EH (cell line): ENCODE results near the gene BRD9.
"Not testable (repeated sequence)": the region's sequence is repeated elsewhere in the genome, so short reads cannot be mapped to it uniquely, and the experiment has no call there.

Experiments used
- DNase-seq: peaks from one replicate; pipeline ENCODE4 v3.0.0-alpha.2; 2015; ENCODE audit warnings: low read depth

The BRD9 gene

GRCh38 chr5:843926-844325 lies 48.7 kb downstream of the BRD9 start:
- DNase-seq = not testable (repeated sequence)

GRCh38 chr5:843371-843770 lies 49.2 kb downstream of the BRD9 start:
- not testable (repeated sequence) for DNase-seq

GRCh38 chr5:842402-843221 lies 50.0 kb downstream of the BRD9 start:
- DNase-seq = not testable (repeated sequence)

DNA sequence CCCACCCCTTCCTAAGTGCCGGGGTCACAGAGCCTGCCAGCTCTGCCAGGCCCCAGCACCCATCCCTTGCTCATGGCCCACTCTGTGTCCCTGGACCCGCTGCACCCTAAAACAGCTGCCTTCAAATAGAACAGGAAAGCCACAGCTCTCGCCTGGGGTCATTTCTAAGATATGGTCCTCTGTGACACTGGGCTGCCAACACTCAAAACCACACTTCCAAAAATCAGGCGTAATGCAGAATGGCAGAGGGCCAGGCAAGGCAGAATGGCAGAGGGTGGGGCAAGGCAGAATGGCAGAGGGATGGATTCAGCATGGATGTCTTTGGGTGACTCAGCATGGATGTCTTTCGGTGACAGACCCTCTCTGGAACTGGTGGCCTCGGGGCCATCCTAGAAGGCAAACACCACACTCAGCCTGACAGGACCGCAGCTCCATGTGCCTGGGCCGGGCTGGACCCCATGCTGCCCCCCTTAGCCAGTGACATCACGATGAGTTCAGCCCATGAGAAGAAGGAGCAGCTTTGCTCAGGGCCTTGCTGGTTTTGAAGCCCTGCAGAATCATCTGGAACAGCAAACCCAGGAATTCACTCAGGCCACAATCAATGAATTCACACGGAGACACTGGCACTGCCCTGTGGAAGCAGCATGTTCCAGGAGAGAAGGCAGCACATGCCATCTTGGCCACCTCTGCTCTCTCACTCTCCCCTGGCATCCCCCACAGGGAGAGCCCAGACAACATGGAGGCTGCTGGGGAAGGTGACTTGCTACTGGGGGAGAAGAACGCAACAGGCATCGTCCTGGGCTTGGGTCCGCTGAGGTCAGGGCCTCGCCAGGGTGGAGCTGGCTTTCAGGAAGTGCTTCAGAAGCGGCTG lies 50.8 kb downstream of the BRD9 start:
- DNase-seq = not testable (repeated sequence)

- DNase-seq = not testable (repeated sequence)
Observed at GRCh38 chr5:840974-841435, 51.6 kb downstream of the BRD9 start.

DNA sequence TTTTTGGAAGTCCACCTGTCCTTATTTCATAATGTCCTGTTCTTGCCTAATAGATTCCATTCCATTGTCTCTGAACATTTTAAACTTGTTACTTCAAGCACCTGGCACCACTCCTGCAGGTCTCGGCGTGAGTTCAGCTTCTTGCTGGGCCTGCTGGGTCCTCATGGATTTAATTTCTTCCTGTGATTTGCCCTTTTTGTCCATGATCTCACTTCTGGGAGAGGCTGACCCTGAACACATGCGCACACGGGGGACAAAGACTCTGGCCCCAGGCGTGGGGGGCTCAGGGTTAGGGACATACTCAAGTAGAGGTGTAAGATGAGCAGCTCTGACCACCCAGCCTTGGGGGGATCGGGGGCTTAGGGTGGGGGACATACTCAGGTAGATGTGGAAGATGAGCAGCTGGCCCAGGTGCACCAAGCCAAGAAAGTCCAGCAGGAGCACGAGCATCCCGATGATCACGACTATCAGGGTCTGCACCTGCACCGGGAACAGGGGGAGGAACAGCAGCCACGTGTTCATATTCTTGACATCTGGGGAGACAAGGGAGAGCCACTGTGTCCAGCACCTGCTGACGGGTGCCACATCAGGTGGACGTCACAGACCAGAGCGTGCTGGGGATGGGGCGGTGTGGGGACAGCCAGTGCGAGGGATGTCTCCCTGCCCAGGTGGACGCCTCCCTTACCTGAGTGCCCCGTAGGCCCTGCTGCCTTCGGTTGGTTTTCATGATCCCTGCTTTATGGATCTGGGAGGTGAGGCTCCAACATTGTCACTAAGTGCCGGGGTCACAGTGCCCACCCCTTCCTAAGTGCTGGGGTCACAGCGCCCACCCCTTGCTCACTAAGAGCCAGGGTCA lies 52.3 kb downstream of the BRD9 start:
- not testable (repeated sequence) for DNase-seq

DNA sequence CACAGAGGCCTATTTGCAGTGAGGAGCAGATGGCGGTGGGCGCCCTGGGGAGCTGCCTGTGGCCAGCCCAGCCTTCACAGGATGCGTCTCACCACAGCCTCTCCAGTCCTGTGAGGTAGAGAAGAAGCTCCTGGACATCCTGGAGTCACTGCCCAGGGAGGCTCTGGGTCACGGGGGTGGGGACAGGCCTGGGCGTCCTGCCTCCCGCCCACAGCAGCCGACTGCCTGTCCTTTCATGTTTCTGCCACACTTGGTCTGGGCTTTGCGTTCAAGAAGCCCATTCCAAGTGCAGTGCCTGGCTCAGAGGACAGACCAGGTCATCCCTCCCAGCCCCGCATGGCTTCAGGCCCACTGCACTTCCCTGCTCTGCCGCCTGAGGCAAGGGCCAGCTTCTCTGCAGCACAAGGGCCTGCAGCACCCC lies 54.2 kb downstream of the BRD9 start:
- not testable (repeated sequence) for DNase-seq

DNA sequence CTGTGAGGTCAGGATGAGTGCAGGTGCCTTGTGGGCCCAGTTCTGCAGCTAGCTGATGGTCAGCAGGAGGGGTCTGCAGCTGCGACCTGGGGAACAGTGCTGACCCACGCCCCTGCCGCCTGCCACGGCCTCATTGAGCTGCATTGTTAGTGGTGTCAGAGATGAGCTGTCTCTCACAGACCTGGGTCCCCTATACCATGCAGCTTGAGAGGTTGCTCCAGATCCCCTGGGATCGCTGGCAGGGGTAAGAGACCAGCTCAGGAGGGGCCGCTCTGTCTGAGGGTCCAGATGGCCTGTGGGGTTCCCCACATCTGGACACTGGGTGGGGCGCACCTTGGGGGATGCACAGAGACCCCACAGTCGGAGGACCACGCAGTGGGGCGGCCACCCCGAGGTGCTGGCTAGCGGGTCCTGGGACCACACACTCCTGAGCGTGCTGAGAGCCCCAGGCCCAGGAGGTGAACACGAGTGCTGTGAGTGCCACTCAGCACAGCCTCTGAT lies 54.9 kb downstream of the BRD9 start:
- DNase-seq = not testable (repeated sequence)

DNA sequence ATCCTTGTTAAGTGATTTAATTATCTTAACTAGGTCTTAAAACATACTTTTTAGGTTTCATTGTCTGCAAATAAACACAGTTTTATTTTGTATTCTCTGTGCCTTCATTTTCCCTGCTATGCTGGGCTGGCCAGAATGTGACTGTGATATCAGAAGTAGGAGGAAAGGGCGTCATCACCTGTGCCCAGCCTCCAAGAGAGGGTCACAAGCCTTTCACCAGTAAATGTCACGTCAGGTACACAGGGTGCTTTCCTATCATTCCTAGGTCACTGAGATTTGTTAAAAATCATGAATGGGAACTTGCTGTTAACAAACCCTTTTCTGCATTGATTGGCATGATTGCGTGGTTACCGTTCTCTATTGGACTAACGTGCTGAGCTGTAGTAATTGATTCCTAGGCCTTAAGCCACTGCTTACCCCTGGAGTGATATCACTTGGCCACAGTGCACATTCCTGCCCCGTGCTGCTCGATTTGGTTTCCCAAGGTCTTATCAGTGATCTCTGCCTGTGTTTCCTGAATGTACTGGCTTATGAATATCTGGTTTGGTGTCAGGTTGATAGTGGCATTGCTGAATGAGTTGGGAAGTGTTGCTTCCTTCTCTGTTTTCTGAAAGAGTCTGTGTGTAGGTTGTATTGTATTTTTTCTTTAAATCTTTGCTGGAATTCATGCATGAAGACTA lies 56.5 kb downstream of the BRD9 start:
- not testable (repeated sequence) for DNase-seq

DNA sequence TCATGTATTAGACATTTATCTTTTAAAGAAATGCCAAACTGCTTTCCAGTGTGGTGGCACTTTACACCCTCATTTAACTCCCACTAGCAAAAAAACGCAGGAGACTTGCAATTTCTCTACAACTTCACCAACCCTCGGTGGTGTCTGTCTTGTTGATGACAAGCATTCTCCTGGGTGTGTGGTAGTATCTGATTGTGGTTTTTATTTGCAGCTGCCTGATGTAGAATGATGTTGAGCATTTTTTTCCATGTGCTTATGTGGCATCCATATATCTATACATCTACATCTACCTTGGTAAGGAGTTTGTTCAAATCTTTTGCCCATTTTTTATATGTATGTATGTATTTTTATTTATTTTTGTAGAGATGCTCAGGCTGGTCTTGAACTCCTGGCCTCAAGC lies 58.6 kb downstream of the BRD9 start:
- DNase-seq = not testable (repeated sequence)

DNA sequence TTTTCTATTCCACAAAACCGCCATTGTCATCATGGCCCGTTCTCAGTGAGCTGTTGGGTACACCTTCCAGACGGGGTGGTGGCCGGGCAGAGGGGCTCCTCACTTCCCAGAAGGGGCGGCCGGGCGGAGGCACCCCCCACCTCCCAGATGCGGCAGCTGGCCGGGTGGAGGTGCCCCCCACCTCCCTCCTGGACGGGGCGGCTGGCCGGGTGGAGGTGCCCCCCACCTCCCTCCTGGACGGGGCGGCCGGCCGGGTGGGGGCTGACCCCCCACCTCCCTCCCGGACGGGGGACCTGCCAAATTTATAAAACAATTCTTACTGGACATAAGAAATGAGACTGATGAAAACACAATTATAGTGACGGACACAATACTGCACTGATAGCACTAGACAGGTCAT lies 64.4 kb downstream of the BRD9 start:
- DNase-seq = not testable (repeated sequence)

DNA sequence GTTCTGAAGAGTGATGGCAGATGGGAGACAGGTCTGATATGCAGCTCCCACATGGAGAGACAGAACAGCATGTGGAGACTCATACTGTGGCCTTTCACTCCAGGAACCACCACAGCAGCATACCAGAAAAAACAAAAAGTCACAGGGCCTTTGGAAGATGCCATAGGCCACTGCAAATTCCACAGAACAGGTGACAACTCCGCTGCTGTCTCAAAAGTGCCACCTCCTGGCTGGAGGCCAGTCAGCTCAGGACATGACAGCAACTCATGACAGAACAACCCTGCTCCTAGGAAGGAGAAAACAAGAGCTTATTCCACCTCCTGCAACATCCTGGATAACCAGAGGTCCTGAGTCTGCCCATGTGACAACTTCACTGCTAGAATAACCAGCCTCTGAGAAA lies 67.1 kb downstream of the BRD9 start:
- DNase-seq = not testable (repeated sequence)

DNA sequence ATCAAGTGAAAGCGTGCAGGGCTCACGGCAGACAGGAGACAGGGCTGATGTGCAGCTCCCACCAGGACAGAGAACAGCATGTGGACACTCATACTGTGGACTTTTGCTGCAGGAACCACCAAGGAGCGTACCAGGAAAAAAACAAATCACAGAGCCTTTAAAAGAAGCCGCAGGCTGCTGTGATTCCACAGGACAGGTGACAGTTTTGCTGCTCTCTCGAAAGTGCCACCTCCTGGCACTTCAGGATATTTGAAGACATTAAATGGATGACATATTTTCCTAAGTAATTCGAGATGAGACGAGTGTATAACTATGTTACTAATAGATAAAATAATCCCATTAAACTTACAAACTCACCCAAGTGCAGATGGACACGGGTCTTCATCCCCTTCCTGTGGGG lies 71.1 kb downstream of the BRD9 start:
- no peak for DNase-seq

- DNase-seq = no peak
Observed at GRCh38 chr5:820245-820644, 72.4 kb downstream of the BRD9 start.

DNA sequence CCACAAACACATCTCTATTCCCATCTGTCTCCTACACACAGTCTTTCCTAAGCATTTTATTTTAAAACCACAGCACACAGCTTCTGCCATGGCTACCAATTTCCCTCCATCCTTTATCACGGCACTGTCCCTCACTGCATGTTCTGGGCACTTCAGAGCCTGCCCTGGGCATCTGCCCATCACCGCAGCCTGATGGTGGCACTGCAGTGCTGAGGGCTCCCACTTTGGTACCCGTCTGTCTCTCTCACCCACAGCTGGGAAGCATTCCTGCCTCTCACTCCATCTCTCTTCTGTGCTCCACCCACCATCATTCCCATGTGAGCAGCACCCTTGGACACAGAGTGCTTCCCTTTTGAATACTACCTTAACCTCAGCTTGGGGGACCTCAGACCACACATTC lies 73.5 kb downstream of the BRD9 start:
- no peak for DNase-seq

DNA sequence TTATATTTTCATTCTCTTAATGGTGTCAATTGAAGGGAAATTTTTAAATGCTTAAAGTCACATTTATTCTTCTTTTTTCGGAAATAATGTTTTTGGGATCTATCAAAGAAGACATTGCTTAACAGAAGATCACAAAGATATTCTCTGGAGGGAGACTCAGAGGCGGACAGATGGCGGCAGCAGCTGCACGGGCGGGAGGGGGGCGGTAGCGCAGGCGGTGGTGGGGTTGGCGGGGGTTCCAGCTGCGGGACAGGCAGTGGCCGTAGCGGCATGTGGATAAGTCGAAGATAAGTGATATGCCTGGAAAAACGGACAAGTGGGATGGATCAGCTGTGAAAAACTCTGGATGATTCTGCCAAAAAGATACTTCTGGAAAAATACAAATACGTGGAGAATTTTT lies 76.4 kb downstream of the BRD9 start:
- DNase-seq = no peak

- no peak for DNase-seq
Observed at GRCh38 chr5:815449-815848, 77.2 kb downstream of the BRD9 start.
